ENCODE data around the gene CD300LB.

DNA sequence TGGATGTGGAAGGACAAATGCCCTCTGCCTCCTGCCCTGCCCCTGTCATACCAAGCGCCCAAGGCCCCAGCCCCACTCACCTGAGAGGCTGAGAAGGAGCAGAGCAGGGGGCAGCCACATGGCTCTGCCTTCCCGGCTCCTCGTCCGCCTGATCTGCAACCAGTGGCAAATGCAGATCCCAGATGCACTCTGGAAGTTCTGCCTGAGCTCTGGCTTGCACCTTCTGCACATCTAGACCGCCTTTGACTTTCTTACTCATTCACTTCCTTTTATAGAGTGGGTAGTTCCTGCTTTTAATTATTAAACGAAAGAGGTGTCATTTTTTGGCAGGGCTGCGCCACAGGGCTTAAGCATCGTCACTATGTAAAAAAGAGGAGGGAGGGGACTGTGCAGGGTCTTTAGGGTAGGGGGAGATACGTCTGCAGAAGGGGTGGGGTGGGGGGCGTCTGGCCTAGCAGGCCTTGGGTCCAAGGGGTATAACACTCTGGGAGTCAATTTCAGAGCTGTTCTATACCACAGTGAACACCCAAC lies at the start of gene CD300LB:
- TF ChIP-seq POLR2A (IDR thresholded peaks at IDR 0.05; ENCODE audit: low read depth, low read length) (no peak), POLR2AphosphoS5 (IDR thresholded peaks at IDR 0.05; ENCODE audit: low read depth, low read length) (no peak), TAF1 (IDR thresholded peaks at IDR 0.05; ENCODE audit: borderline replicate concordance, low read depth, low read length) (no peak)

All from GM12892 (cell line).